GM12865 (cell line): ENCODE data around the gene CASP6.

ENCODE experiments used
- DNase-seq: peaks from one replicate; pipeline ENCODE4 v3.0.0; 2010; ENCODE audit warnings: low read depth
- H3K4me3 ChIP-seq: 2 replicates; pipeline ENCODE4 v1.5.1; 2011; ENCODE audit warnings: mild to moderate bottlenecking, low read depth, low read length, control low read depth
- TF ChIP-seq, protein P1 (sequence below): IDR thresholded peaks from 2 replicates; pipeline ENCODE4 v1.5.1; 2011; ENCODE audit warnings: low read length, control low read depth, low read depth, inconsistent platforms; ENCODE audit not compliant: insufficient read depth; ENCODE audit errors: missing control alignments

The CASP6 gene

GRCh38 chr4:109640644-109641043 lies 62.6 kb downstream of the CASP6 start:
- TF ChIP-seq, protein P1, sequence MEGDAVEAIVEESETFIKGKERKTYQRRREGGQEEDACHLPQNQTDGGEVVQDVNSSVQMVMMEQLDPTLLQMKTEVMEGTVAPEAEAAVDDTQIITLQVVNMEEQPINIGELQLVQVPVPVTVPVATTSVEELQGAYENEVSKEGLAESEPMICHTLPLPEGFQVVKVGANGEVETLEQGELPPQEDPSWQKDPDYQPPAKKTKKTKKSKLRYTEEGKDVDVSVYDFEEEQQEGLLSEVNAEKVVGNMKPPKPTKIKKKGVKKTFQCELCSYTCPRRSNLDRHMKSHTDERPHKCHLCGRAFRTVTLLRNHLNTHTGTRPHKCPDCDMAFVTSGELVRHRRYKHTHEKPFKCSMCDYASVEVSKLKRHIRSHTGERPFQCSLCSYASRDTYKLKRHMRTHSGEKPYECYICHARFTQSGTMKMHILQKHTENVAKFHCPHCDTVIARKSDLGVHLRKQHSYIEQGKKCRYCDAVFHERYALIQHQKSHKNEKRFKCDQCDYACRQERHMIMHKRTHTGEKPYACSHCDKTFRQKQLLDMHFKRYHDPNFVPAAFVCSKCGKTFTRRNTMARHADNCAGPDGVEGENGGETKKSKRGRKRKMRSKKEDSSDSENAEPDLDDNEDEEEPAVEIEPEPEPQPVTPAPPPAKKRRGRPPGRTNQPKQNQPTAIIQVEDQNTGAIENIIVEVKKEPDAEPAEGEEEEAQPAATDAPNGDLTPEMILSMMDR = no peak
- H3K4me3 ChIP-seq = no peak overlapping the region
- DNase-seq = peak; percentile 13
